ENCODE measurements around the gene PAN3.
A peak's percentile ranks its signal among the peaks of the same experiment; 100 is the strongest.
"Not testable (repeated sequence)": the region's sequence is repeated elsewhere in the genome, so short reads cannot be mapped to it uniquely, and the experiment has no call there.

PAN3 gene

DNA sequence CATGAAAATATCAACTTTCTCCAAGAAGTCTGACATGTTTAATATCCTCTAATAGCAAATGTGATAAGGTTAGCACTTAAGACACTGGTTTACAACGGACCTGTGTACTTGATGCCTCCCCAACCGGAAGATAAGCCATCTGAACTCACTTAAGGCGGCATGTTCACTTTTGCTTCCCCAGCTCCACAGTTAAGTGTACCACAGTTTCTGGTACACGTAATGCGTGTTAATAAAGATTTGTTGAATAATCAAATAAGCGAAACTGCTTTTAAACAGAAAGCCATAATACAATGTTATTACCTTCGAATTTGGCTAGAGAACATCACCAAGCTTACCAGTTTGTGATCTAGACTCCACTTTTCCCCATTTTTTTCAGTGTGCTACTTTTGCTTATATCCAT, 1.4 kb upstream of the PAN3 start:
- DNase-seq (ENCODE audit: low read depth in 2 of 2) = no peak

- DNase-seq (ENCODE audit: low read depth in 2 of 2) = no peak
These were observed 749 bp upstream of the PAN3 start for GRCh38 chr13:28137596-28137995.

- peak; percentile 82 to 88 for DNase-seq (ENCODE audit: low read depth in 2 of 2)
These were observed 568 bp downstream of the PAN3 start for GRCh38 chr13:28138756-28139470.

GRCh38 chr13:28140433-28141125, 2.2 kb downstream of the PAN3 start:
- DNase-seq (ENCODE audit: low read depth in 2 of 2) = no peak

GRCh38 chr13:28141542-28141941, 3.2 kb downstream of the PAN3 start:
- DNase-seq (ENCODE audit: low read depth in 2 of 2) = not testable (repeated sequence)

GRCh38 chr13:28145049-28145448, 6.7 kb downstream of the PAN3 start:
- no peak for DNase-seq (ENCODE audit: low read depth in 2 of 2)

DNA sequence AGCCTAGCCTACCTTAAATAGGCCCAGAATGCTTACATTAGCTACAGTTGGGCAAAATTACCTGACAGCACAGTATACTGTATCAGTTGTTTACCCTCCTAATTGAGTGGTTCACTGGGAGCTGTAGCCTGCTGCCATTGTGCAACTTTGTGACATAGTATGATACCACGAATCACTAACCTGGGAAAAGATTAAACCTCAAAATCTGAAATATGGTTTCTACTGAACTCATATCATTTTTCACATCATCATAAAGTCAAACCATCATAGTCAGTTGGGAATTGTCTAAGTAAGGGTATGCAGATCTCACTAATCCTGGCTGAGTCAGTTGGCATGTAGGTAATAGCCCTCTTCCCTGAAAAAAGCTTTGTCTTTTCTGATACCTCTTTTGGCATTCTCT, 9.2 kb downstream of the PAN3 start:
- DNase-seq (ENCODE audit: low read depth in 2 of 2) = no peak

DNA sequence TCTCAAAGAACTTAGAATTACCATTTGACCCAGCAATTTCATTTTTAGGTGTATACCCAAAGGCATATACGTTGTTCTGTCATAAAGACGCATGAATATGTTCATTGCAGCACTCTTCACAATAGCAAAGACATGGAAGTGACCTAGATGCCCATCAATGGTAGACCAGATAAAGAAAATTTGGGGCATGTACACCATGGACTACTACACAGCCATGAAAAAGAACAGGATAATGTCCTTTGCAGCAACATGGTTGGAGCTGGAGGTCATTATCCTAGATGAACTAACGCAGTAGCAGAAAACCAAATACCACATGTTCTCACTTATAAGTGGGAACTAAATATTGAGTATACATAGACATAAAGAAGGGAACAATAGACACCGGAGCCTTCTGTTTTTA, 20.7 kb downstream of the PAN3 start:
- no peak for DNase-seq (ENCODE audit: low read depth in 2 of 2)

DNA sequence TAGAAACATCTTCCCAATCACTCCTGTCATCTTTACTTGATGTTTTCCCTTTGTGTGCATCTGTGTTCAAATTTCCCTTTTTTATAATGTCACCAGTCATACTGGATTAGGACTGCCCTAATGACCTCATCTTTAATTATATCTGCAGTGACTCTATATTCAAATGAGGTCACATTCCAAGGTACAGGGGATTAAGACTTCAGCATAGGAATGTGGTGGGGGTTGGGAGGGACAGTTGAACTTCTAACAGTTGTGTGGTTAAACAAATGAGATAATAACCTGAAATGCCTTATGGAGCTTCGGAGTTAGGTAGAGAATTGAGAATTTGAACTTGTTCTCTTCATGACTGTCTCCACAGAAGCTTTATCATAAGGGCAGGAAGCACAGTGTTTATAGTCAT, 23.0 kb downstream of the PAN3 start:
- DNase-seq (ENCODE audit: low read depth in 2 of 2) = no peak

DNA sequence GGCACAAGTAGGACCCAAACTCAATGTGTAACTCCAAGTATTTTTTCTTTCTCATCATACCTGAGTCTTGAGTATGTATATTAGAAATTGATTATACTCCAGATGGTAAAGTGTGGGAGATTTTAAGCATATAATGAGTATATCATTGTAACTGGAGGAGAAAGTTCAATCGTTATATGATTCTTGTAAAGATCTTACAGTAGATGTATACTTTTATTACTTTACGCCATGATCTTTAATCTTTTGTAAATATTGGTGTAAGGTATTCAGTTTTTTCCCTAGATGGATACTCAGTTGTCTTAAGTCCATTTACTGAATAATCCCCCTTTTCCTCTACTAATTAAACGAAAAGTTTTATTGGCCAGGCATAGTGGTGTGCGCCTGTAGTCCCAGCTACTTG, 25.2 kb downstream of the PAN3 start:
- DNase-seq (ENCODE audit: low read depth in 2 of 2) = no peak

- no peak for DNase-seq (ENCODE audit: low read depth in 2 of 2)
These were observed 27.9 kb downstream of the PAN3 start for GRCh38 chr13:28166257-28166656.

DNA sequence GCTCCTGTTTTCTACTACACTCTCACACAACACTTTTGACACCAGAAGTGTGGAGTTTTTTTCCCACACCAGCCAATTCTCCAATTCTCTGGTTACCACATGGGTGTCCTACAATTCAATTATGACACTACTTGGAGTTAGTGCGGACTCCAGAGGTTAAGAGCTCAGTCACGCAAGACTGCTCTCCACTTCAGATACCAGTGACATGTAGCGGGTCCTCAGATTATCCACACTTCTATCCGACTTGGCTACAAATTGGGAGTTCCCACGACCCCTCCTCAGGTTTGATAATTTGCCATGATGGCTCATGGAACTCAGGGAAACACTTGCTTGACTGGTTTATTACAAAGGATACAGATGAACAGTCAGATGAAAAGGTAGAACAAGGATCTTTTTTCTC, 32.9 kb downstream of the PAN3 start:
- no peak for DNase-seq (ENCODE audit: low read depth in 2 of 2)

GRCh38 chr13:28172947-28173346, 34.6 kb downstream of the PAN3 start:
- DNase-seq (ENCODE audit: low read depth in 2 of 2) = no peak

- no peak for DNase-seq (ENCODE audit: low read depth in 2 of 2)
These were observed 35.4 kb downstream of the PAN3 start for GRCh38 chr13:28173793-28174192.

- DNase-seq (ENCODE audit: low read depth in 2 of 2) = no peak
These were observed 39.0 kb downstream of the PAN3 start for GRCh38 chr13:28177327-28177726.

- no peak for DNase-seq (ENCODE audit: low read depth in 2 of 2)
These were observed 39.5 kb downstream of the PAN3 start for GRCh38 chr13:28177877-28178276.

- no peak for DNase-seq (ENCODE audit: low read depth in 2 of 2)
These were observed 41.6 kb downstream of the PAN3 start for GRCh38 chr13:28179974-28180373.

DNA sequence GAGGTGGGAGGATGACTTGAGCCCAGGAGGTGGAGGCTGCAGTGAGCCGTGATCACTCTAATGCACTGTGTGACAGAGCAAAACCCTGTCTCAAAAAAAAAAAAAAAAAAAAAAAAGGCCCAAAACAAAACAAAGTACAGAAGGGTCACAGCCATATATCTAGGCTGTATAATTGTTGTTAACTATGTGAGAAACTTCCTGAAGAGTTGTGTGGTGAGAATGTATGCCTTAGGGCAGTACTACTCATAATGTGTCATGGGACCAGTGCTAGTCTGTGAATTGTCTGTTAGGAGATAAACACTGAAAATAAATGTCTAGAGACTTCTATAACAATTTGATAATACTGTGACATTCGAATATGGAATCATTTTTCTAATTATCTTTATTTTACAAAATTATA, 43.1 kb downstream of the PAN3 start:
- no peak for DNase-seq (ENCODE audit: low read depth in 2 of 2)

GRCh38 chr13:28185256-28185655, 46.9 kb downstream of the PAN3 start:
- no peak for DNase-seq (ENCODE audit: low read depth in 2 of 2)

- DNase-seq (ENCODE audit: low read depth in 2 of 2) = no peak
These were observed 60.7 kb downstream of the PAN3 start for GRCh38 chr13:28199089-28199488.

GRCh38 chr13:28204043-28204442, 65.7 kb downstream of the PAN3 start:
- no peak for DNase-seq (ENCODE audit: low read depth in 2 of 2)

DNA sequence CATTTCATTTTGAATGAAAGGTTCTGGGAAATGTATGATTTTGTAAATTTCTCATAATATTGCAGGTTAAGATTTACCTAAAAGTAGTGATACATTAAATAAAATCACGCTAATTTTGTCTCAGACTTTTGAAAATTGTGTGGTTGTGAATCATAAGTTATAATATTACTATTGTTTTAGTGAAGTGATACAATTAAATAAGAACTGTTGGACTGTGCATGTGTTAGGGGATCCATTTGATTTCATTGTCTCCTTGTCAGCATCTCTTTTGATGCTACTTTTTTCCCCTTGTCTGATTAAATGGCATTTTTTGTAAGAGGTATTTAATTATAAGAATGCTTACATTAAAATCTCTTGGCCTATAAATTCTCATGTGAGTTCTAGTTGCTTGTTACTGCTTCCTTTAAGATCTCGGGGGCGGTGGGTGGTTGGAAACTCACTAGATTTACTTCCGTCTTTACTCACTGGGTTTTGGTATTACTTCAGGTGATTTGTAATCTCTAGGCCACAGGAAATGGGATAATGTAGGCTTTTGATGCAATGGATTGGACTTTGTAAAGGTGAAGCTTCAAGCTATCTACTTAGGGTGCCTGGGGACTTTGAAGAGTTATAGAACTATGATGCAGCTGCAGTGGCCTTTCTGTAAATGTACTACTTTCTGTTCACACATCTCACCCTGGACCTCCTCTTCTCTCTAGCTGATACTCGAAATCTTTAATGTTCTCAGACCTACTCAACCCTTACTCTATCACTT, 66.5 kb downstream of the PAN3 start:
- no peak for DNase-seq (ENCODE audit: low read depth in 2 of 2)

DNA sequence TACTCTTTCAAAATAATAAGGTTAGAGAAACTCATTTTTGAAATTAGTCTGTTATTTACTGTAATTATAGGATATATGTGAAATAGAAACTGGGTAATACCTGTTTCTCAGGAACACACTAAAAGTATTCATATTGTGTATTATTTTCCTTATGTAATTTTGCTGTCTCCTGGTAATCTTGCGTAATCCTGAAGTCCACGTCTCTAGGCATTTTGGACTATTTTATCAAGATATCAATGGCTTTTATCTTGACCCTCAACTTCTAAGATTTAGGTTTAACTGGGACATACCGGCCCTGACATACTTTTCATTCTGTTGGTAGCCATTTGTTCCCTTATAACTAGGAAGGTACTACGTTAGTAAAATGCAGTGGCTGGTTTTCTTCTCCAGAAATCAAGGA, 80.3 kb downstream of the PAN3 start:
- no peak for DNase-seq (ENCODE audit: low read depth in 2 of 2)

Measured in stimulated activated CD8-positive, alpha-beta memory T cell treated with anti-CD3 and anti-CD28 coated beads, Interleukin-15, amount 100 ng/mL, for 4 hours (primary cell).